KG1 (cell line): ENCODE data around the gene GYPE.
"Not testable (repeated sequence)": the region's sequence is repeated elsewhere in the genome, so short reads cannot be mapped to it uniquely, and the experiment has no call there.

Experiments
- DNase-seq: peaks from one replicate; lab custom pipeline; 2025; lab: John Stamatoyannopoulos, UW

The GYPE gene

GRCh38 chr4:143869925-143870324 lies 35.4 kb downstream of the GYPE start:
- not testable (repeated sequence) for DNase-seq

GRCh38 chr4:143862716-143863115 lies 42.6 kb downstream of the GYPE start:
- DNase-seq, result not testable (repeated sequence)

GRCh38 chr4:143858456-143858855 lies 46.9 kb downstream of the GYPE start:
- no peak for DNase-seq

GRCh38 chr4:143857391-143858336 lies 47.7 kb downstream of the GYPE start:
- not testable (repeated sequence) for DNase-seq

- DNase-seq, result not testable (repeated sequence)
These were observed 49.3 kb downstream of the GYPE start for GRCh38 chr4:143856017-143856557.

GRCh38 chr4:143854645-143855044 lies 50.7 kb downstream of the GYPE start:
- not testable (repeated sequence) for DNase-seq

- DNase-seq, result not testable (repeated sequence)
These were observed 56.1 kb downstream of the GYPE start for GRCh38 chr4:143849296-143849695.

GRCh38 chr4:143843506-143843832 lies 61.9 kb downstream of the GYPE start:
- not testable (repeated sequence) for DNase-seq

- DNase-seq, result not testable (repeated sequence)
These were observed 62.5 kb downstream of the GYPE start for GRCh38 chr4:143842624-143843505.

GRCh38 chr4:143839413-143839812 lies 65.9 kb downstream of the GYPE start:
- DNase-seq, result not testable (repeated sequence)

- not testable (repeated sequence) for DNase-seq
These were observed 71.2 kb downstream of the GYPE start for GRCh38 chr4:143834196-143834595.

- DNase-seq, result not testable (repeated sequence)
These were observed 71.7 kb downstream of the GYPE start for GRCh38 chr4:143833676-143834075.

GRCh38 chr4:143830576-143830975 lies 74.8 kb downstream of the GYPE start:
- not testable (repeated sequence) for DNase-seq

- not testable (repeated sequence) for DNase-seq
These were observed 76.1 kb downstream of the GYPE start for GRCh38 chr4:143829239-143829620.
